Measurements from ENCODE around the gene CCDC194. TPM values are rescaled to one million over a fixed set of nuclear protein-coding genes. Genes with fewer than 3 reads are reported as not detected.

Gene CCDC194
- total RNA-seq, 4 donors from 2014 or later: not detected

DNA sequence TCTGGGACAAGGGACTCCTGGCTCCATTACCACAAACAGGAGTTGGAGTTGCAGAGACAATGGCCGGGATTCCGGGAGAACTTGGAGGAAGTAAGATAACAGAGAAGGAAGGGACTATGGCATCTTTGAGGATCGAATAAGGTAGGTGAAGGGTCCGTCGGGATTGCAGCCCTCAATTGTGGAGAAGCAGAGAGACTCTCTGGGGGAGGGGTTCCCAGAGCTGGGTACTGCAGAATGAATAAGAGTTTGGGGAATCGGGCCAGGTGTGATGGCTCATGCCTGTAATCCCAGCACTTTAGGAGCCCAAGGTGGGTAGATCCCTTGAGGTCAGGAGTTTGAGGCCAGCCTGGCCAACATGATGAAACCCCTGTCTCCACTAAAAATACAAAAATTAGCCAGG is 7.6 kb upstream of the CCDC194 start:
- H3K36me3 ChIP-seq: no peaks in the 10 kb centered on the region
- 96% methylated on average over 6 of the region's 6 CpGs for WGBS
- TF ChIP-seq CTCF (IDR thresholded peaks at IDR 0.05) (no peak), POLR2A (IDR thresholded peaks at IDR 0.05) (no peak), EP300 (IDR thresholded peaks at IDR 0.05) (no peak), POLR2AphosphoS5 (IDR thresholded peaks at IDR 0.05) (no peak)

GRCh38 chr19:17398902-17399527 is 5.0 kb upstream of the CCDC194 start:
- H3K27me3 ChIP-seq: peaks cover 7% of the 10 kb centered on the region
- no peaks in the 10 kb centered on the region for H3K36me3 ChIP-seq
- no peaks in the 10 kb centered on the region for H3K9me3 ChIP-seq
- WGBS: 77% methylated on average over 8 of the region's 8 CpGs
- no peak for DNase-seq (ENCODE audit: low spot score in 2 of 2)
- no peak for TF ChIP-seq EP300 (IDR thresholded peaks at IDR 0.05)
- TF ChIP-seq CTCF (IDR thresholded peaks at IDR 0.05): no peak
- no peak for TF ChIP-seq POLR2AphosphoS5 (IDR thresholded peaks at IDR 0.05)
- TF ChIP-seq POLR2A (IDR thresholded peaks at IDR 0.05): no peak
- no peak overlapping the region for H3K4me3 ChIP-seq
- H3K27ac ChIP-seq: no peak overlapping the region
- H3K4me1 ChIP-seq: peaks cover 5% of the 10 kb centered on the region

More for the DNA sequence above, 7.6 kb upstream of the CCDC194 start:
- Histone ChIP-seq H3K4me1 (peaks cover 14% of the 10 kb centered on the region), H3K9me3 (no peaks in the 10 kb centered on the region), H3K27ac (no peak overlapping the region), H3K4me3 (no peak overlapping the region), H3K27me3 (no peaks in the 10 kb centered on the region)
- no peak for DNase-seq (ENCODE audit: low spot score in 2 of 2)

DNA sequence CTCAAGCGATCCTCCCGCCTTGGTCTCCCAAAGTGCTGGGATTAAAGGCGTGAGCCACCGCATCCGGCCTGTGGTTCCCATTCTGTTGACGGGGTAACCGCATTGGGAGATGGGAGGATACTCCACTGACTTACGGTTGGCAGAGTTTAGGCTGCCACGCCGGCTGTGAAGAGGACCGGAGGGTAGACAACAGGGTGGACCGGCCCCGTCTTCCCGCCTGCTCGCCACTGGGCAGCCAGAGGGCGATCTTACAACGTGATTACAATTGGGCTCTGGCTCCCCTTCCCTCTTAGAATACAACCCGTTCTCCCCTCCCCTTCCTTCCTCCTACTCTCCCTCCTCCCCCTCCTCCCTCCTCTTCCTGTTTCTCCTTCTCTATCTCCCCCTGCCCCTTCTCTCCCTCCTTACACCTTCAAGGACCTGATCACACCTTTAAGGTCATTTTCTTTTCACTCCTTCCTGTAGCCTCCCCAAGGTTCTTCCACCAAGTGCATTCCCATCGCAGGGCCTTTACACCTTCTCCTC is 957 bp upstream of the CCDC194 start:
- Histone ChIP-seq H3K27me3 (peaks cover 14% of the 10 kb centered on the region), H3K9me3 (no peaks in the 10 kb centered on the region), H3K36me3 (no peaks in the 10 kb centered on the region), H3K4me1 (peaks cover 22% of the 10 kb centered on the region), H3K4me3 (no peak overlapping the region), H3K27ac (no peak overlapping the region)
- TF ChIP-seq POLR2AphosphoS5 (IDR thresholded peaks at IDR 0.05): no peak
- peak; percentile 13 to 67 for TF ChIP-seq CTCF (IDR thresholded peaks at IDR 0.05)
- TF ChIP-seq EP300 (IDR thresholded peaks at IDR 0.05): no peak
- no peak for TF ChIP-seq POLR2A (IDR thresholded peaks at IDR 0.05)
- no peak for DNase-seq (ENCODE audit: low spot score in 2 of 2)
- 33% methylated on average over 19 of the region's 19 CpGs for WGBS

DNA sequence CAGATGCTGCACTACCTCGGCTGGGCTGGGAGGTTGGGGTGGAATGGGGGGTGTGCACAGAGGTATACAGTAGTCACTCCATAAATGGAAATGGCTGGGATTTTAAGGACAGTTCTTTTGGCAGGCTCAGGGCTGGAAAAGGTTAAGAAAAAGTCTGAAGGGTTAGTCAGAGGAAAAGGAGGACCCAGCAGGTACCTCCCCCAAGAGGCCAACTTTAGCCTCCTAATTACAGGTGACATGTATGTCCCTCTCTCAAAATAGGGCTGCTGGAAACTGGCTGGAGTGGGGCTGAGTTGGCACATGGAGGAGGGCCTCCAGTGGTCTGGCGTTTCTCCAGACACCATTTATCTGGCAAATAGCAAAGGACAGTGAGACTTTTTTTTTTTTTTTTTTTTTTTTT is 994 bp downstream of the CCDC194 start:
- H3K36me3 ChIP-seq: no peaks in the 10 kb centered on the region
- H3K4me3 ChIP-seq: no peak overlapping the region
- H3K27me3 ChIP-seq: peaks cover 14% of the 10 kb centered on the region
- no peak overlapping the region for H3K27ac ChIP-seq
- no peaks in the 10 kb centered on the region for H3K9me3 ChIP-seq
- DNase-seq (ENCODE audit: low spot score in 2 of 2): no peak
- H3K4me1 ChIP-seq: peaks cover 22% of the 10 kb centered on the region
- TF ChIP-seq POLR2AphosphoS5 (IDR thresholded peaks at IDR 0.05) (no peak), CTCF (IDR thresholded peaks at IDR 0.05) (no peak), POLR2A (IDR thresholded peaks at IDR 0.05) (no peak), EP300 (IDR thresholded peaks at IDR 0.05) (no peak)
- 65% methylated on average over 2 of the region's 2 CpGs for WGBS

GRCh38 chr19:17391371-17392151 is 2.4 kb downstream of the CCDC194 start:
- peak overlapping the region; percentile 43 for H3K4me3 ChIP-seq
- peaks cover 22% of the 10 kb centered on the region for H3K4me1 ChIP-seq
- peaks cover 14% of the 10 kb centered on the region for H3K27me3 ChIP-seq
- 7% methylated on average over 25 of the region's 26 CpGs for WGBS
- TF ChIP-seq POLR2AphosphoS5 (IDR thresholded peaks at IDR 0.05) (no peak), CTCF (IDR thresholded peaks at IDR 0.05) (no peak), POLR2A (IDR thresholded peaks at IDR 0.05) (no peak), EP300 (IDR thresholded peaks at IDR 0.05) (no peak)
- no peak for DNase-seq (ENCODE audit: low spot score in 2 of 2)
- H3K27ac ChIP-seq: no peak overlapping the region
- H3K9me3 ChIP-seq: no peaks in the 10 kb centered on the region
- H3K36me3 ChIP-seq: no peaks in the 10 kb centered on the region

Data from suprapubic skin (tissue), 4 donors.